Skeletal muscle tissue (tissue), 4 donors: ENCODE measurements around the gene PTGIS. TPM values are rescaled to one million over a fixed set of nuclear protein-coding genes. Genes with fewer than 3 reads are reported as not detected.

Experiments used
- H3K27ac ChIP-seq: one replicate; pipeline ENCODE4 v1.7.0; 2013; ENCODE audit warnings: mild to moderate bottlenecking, low read depth, low read length, inconsistent platforms
- H3K27me3 ChIP-seq, 3 donors: one replicate each; pipeline ENCODE4 v1.7.0; 2013; ENCODE audit warnings: low read length in 3 of 3; ENCODE audit not compliant: control insufficient read depth in 3 of 3, insufficient read depth in 3 of 3
- H3K36me3 ChIP-seq, 3 donors: one replicate each; pipeline ENCODE4 v1.7.0; 2013; ENCODE audit warnings: low read length in 3 of 3; ENCODE audit not compliant: control insufficient read depth in 3 of 3, insufficient read depth in 3 of 3
- H3K4me1 ChIP-seq, 3 donors: one replicate each; pipeline ENCODE4 v1.7.0; 2013; ENCODE audit warnings: low read length in 3 of 3, mild to moderate bottlenecking in 3 of 3; ENCODE audit not compliant: control insufficient read depth in 3 of 3, insufficient read depth in 3 of 3
- H3K4me3 ChIP-seq, 3 donors: one replicate each; pipeline ENCODE4 v1.7.0; 2013; ENCODE audit warnings: low read length in 3 of 3
- H3K9ac ChIP-seq, 3 donors: one replicate each; pipeline ENCODE4 v1.7.0; 2013; ENCODE audit warnings: low read length in 3 of 3, mild to moderate bottlenecking in 3 of 3, moderate library complexity in 2 of 3, low read depth in 1 of 3
- H3K9me3 ChIP-seq, 3 donors: one replicate each; pipeline ENCODE4 v1.7.0; 2013; ENCODE audit warnings: low read length in 3 of 3; ENCODE audit not compliant: control insufficient read depth in 3 of 3
- total RNA-seq: library from RNA; depleted of rRNA; stranded (reverse); fragments of >200 nt; gene quantifications from one replicate; pipeline ENCODE4 v1.2.3, GENCODE V29; 2014
- donor health status: Osteomylitis.

Gene PTGIS
- total RNA-seq, 1 donor from 2014 or later, result 25.6 TPM

- H3K4me3 ChIP-seq, result no peak overlapping the region
These were observed 98.9 kb downstream of the PTGIS start for GRCh38 chr20:49469060-49469459.

GRCh38 chr20:49468412-49468811 lies 99.5 kb downstream of the PTGIS start:
- Histone ChIP-seq H3K27me3 (no peaks in the 10 kb centered on the region), H3K9me3 (no peaks in the 10 kb centered on the region), H3K9ac (no peak overlapping the region), H3K27ac (no peak overlapping the region), H3K4me1 (no peaks in the 10 kb centered on the region), H3K4me3 (no peak overlapping the region), H3K36me3 (peaks cover 0 to 2% (median 0%) of the 10 kb centered on the region in 3 donors)

More at GRCh38 chr20:49469060-49469459, 98.9 kb downstream of the PTGIS start:
- Histone ChIP-seq H3K27me3 (no peaks in the 10 kb centered on the region), H3K4me1 (no peaks in the 10 kb centered on the region), H3K27ac (no peak overlapping the region), H3K9me3 (no peaks in the 10 kb centered on the region), H3K36me3 (peaks cover 0 to 2% (median 0%) of the 10 kb centered on the region in 3 donors), H3K9ac (no peak overlapping the region)

DNA sequence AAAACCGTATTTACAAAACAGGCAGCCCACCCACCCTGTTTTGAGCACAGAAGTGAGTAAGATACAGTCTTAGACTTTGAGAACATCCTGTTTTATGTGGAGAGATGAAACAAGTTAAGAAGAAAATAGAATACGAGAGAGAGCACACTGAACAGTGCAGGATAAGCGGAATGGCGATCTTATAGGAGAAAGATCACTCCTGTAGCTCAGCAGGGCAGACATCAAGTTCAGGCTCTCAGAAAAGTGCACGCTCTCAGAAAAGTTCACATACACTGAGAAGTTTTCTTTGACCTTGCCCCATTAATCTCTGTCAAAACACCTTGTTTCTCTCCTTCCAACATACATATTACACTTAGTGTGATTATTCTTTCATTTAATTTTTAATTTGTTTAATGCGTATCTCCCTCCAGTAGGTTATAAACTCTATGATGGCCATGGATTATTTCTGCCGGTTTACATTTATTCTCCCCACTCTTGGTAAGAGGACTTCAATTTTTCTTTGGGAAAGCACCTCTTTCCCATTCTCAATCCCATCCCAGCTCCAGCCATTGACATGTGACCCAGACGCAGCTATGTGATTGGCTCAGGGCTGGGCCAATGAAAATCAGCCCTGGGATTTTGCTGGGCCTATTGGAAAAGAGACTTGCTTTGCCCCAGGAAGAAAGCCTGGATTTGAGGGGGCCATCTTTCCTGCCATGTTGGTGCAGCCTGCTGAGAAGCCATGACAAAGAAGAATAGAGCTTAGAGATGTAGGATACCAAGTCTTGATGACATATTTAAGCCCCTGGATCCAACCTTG lies 101.6 kb downstream of the PTGIS start:
- H3K4me3 ChIP-seq, result no peak overlapping the region
- H3K27me3 ChIP-seq, result no peaks in the 10 kb centered on the region
- H3K9me3 ChIP-seq, result no peaks in the 10 kb centered on the region
- H3K27ac ChIP-seq, result no peak overlapping the region
- no peaks in the 10 kb centered on the region for H3K4me1 ChIP-seq
- H3K9ac ChIP-seq, result no peak overlapping the region
- peaks cover 0 to 2% (median 0%) of the 10 kb centered on the region in 3 donors for H3K36me3 ChIP-seq

GRCh38 chr20:49464556-49464955 lies 103.4 kb downstream of the PTGIS start:
- no peaks in the 10 kb centered on the region for H3K27me3 ChIP-seq
- H3K9ac ChIP-seq, result no peak overlapping the region
- no peak overlapping the region for H3K27ac ChIP-seq
- peaks cover 0 to 2% (median 0%) of the 10 kb centered on the region in 3 donors for H3K4me1 ChIP-seq
- no peak overlapping the region for H3K4me3 ChIP-seq
- peaks cover 0 to 2% (median 0%) of the 10 kb centered on the region in 3 donors for H3K36me3 ChIP-seq
- no peaks in the 10 kb centered on the region for H3K9me3 ChIP-seq

DNA sequence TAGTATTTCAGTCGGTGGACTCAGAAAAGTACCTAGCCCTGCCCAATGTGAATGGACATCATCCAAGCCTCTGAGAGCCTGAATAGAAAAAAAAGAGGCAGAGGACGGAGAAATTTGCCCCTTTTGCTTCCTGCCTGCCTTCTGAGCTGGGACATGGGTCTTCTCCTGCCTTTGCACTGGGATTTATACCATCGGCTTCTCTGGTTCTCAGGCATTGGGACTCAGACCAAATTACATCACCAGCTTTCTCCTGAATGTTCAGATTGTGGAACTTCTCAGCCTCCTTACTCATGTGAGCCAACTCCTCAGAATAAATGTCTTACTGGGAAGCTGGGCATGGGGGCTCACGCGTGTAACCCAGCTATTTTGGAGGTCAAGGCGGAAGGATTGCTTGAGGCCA lies 105.3 kb downstream of the PTGIS start:
- Histone ChIP-seq H3K27me3 (no peaks in the 10 kb centered on the region), H3K9me3 (no peaks in the 10 kb centered on the region), H3K9ac (no peak overlapping the region), H3K36me3 (no peaks in the 10 kb centered on the region), H3K4me1 (peaks cover 0 to 2% (median 0%) of the 10 kb centered on the region in 3 donors), H3K27ac (no peak overlapping the region), H3K4me3 (no peak overlapping the region)

GRCh38 chr20:49461894-49462620 lies 105.9 kb downstream of the PTGIS start:
- no peak overlapping the region for H3K27ac ChIP-seq
- no peaks in the 10 kb centered on the region for H3K27me3 ChIP-seq
- no peaks in the 10 kb centered on the region for H3K36me3 ChIP-seq
- no peak overlapping the region for H3K4me3 ChIP-seq
- no peaks in the 10 kb centered on the region for H3K9me3 ChIP-seq
- peaks cover 0 to 4% (median 0%) of the 10 kb centered on the region in 3 donors for H3K4me1 ChIP-seq
- H3K9ac ChIP-seq, result no peak overlapping the region

- Histone ChIP-seq H3K27me3 (no peaks in the 10 kb centered on the region), H3K36me3 (no peaks in the 10 kb centered on the region), H3K9ac (no peak overlapping the region), H3K9me3 (no peaks in the 10 kb centered on the region), H3K4me3 (no peak overlapping the region), H3K27ac (no peak overlapping the region), H3K4me1 (peaks cover 0 to 6% (median 0%) of the 10 kb centered on the region in 3 donors)
These were observed 107.0 kb downstream of the PTGIS start for GRCh38 chr20:49460916-49461315.

GRCh38 chr20:49460131-49460530 lies 107.8 kb downstream of the PTGIS start:
- no peak overlapping the region for H3K4me3 ChIP-seq
- H3K9me3 ChIP-seq, result no peaks in the 10 kb centered on the region
- H3K9ac ChIP-seq, result no peak overlapping the region
- no peak overlapping the region for H3K27ac ChIP-seq
- H3K4me1 ChIP-seq, result peaks cover 0 to 6% (median 0%) of the 10 kb centered on the region in 3 donors
- H3K36me3 ChIP-seq, result no peaks in the 10 kb centered on the region
- H3K27me3 ChIP-seq, result no peaks in the 10 kb centered on the region

GRCh38 chr20:49459684-49460083 lies 108.3 kb downstream of the PTGIS start:
- Histone ChIP-seq H3K36me3 (no peaks in the 10 kb centered on the region), H3K4me3 (no peak overlapping the region), H3K9me3 (no peaks in the 10 kb centered on the region), H3K9ac (no peak overlapping the region), H3K4me1 (peaks cover 0 to 6% (median 0%) of the 10 kb centered on the region in 3 donors), H3K27ac (no peak overlapping the region), H3K27me3 (no peaks in the 10 kb centered on the region)

DNA sequence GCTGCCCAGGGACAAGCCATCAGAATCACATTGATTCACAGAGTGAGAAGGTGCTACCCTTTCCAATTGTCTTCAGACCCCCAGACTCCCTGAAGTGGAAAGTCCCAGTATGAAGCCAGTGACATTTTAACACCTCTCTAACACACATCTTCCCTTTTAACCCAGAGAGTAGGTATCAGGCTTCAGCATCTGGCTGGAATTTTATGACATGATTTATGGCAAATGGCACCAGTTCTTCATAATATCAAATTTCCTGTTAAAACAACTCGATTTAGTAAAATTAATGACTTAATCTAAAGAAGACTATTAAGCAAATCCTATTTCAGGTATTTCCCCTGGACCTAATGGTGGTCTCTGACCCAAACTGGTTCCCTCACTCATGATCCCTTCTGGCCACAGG lies 110.5 kb downstream of the PTGIS start:
- no peaks in the 10 kb centered on the region for H3K36me3 ChIP-seq
- H3K27ac ChIP-seq, result no peak overlapping the region
- no peaks in the 10 kb centered on the region for H3K9me3 ChIP-seq
- H3K27me3 ChIP-seq, result no peaks in the 10 kb centered on the region
- H3K4me3 ChIP-seq, result no peak overlapping the region
- H3K4me1 ChIP-seq, result peaks cover under 1 to 8% (median 2%) of the 10 kb centered on the region in 3 donors
- no peak overlapping the region for H3K9ac ChIP-seq
